HG03571 (cell line): ENCODE data around the gene KNCN.

Experiments
- ATAC-seq: cut with Tn5 transposase; IDR thresholded peaks from one replicate; pipeline ENCODE4 v1.9.1; 2021; ENCODE audit not compliant: unreplicated experiment

Gene KNCN

GRCh38 chr1:46551597-46552095 is at the start of gene KNCN:
Gene KNCN, minus strand, starts transcription at chr1:46551647. Its CDS starts 432 bp downstream, at chr1:46551215.
- no peak for ATAC-seq

DNA sequence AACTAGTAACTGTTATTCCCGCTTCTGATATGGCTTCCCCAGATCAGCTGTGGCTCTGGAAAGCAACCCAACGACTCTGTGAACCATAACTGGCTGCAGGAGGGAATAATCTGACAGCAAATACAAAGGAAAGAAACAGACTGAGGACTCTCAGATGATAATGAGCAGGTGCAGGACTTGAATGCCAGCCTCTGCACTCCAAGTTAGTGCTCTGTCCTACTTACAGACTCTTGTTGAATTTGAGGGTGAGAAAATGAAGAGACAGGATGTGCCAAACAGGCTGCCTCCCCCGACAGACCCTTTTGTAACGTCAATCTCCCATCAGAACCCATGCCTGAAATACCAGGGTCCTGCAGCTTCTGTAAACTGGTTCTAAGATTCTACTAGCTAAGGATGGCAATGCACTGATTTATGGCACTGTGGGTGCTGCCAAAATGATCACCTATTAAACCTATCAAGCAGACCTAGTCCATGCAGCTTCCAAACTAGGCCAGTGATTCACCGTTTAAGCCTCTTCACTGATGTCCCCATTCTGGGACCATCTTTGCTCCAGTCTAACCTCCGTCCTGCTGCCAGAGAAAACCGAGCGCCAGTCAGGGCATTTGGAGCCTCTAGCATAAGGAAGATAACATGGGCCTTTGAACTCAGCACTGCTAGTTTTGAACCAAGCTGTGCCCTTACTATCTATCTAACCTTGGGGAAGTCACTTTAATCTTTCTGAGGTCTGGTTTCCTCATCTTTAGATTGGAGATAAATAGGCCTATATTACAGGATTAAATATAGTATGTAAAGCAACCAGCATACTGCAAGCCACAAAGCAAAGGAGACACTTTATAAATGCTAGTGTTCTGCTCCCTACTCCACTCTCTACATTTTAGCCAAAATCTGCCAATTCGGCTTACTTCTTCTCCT is 47.9 kb upstream of the KNCN start:
- ATAC-seq = no peak

DNA sequence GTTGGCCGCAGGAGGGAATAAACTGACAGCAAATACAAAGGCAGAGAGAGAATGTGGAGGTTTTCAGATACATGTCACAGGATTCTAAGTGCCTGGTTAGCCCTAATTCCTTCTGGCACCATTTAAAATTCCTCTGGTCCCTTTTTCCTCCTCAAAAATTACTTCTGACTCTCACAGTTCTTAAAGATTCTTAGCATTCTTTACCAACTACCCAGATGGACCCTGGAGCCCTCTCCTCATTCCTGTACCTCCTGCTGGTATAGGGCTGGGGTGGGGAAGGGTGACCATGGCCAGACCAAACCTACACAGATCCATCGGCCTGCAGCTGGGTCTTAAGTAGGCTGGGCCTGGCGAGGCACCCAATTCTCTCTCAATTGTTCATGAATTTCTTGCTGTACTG is 45.4 kb upstream of the KNCN start:
- no peak for ATAC-seq

GRCh38 chr1:46596036-46596435 is 44.6 kb upstream of the KNCN start:
- no peak for ATAC-seq

- ATAC-seq = no peak
Observed at GRCh38 chr1:46595127-46595526, 43.7 kb upstream of the KNCN start.

DNA sequence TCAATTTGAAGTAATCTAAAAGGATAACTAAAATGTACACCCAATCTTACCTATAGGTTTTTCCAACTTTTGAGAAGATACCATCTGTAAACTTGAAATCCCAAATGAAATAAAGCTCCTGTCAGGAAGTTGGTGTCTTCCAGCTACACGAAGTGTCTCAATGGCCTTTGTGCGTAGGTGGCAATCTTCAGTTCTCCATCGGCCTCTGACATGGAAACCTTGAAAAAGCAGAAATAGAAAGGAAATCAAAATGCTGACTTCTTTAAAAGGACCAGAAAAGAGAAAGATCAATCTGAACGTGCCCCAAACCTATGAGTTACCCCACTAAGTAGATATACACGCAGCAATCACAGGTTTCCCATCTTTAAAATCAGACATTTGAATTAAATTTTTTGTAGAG is 42.6 kb upstream of the KNCN start:
- ATAC-seq = no peak

DNA sequence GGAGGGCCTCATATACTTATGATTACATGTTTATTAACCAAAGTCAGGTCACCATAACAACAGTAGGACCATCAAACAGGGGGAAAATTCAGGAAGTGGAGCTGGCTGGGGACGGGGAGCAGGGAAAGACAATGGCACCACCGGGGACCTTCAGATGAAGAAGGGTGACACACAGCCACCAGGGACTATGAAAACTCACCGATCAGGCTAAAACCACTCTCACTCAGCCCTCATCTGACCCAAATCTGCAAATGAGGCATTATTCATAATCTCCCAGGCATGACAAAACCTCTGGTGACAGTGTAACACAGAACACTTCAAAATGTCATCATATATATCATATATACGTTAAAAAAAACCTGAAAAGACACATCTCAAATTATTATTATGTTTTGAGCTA is 41.4 kb upstream of the KNCN start:
- ATAC-seq = no peak

- ATAC-seq = no peak
Observed at GRCh38 chr1:46589529-46589928, 38.1 kb upstream of the KNCN start.

DNA sequence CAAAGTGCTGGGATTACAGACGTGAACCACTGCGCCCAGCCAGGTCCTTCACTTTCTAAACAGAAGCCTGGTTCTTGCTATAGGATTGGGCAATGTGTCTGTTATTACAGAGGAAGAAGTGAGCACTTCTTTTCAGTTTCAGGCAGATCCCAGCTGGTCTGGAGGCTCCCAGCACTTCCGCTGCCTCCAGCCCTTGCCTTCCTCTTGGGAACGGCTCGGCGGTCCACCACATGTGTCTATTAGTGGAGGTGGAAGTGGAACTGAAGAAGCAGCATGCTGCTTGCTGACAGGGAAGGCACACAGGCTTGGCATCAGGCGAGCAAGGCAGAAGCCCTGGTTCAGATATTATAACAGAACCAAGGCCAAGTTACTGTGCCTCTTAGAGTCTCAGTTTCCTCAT is 35.6 kb upstream of the KNCN start:
- ATAC-seq = no peak

- no peak for ATAC-seq
Observed at GRCh38 chr1:46585312-46585938, 34.0 kb upstream of the KNCN start.

GRCh38 chr1:46583494-46583893 is 32.0 kb upstream of the KNCN start:
- ATAC-seq = no peak

DNA sequence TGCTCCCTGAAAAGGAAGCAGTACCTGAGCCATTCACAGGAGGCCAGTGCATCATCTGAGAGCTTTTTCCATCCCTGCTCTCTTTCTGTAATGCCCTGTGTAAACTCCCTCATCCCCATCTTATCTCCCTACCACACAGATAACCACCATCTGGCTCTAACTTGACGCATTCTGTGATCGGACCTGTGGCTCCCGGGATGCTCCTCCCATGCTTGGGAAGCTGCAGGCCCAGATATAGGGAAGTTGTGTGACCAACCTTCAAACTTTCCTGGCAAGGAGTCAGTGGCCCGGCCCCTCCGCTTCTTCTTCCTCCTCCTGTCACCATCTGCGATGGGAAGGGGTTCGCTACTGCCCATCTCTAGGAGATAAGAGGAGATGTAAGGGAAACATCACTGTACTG is 31.5 kb upstream of the KNCN start:
- ATAC-seq = no peak

DNA sequence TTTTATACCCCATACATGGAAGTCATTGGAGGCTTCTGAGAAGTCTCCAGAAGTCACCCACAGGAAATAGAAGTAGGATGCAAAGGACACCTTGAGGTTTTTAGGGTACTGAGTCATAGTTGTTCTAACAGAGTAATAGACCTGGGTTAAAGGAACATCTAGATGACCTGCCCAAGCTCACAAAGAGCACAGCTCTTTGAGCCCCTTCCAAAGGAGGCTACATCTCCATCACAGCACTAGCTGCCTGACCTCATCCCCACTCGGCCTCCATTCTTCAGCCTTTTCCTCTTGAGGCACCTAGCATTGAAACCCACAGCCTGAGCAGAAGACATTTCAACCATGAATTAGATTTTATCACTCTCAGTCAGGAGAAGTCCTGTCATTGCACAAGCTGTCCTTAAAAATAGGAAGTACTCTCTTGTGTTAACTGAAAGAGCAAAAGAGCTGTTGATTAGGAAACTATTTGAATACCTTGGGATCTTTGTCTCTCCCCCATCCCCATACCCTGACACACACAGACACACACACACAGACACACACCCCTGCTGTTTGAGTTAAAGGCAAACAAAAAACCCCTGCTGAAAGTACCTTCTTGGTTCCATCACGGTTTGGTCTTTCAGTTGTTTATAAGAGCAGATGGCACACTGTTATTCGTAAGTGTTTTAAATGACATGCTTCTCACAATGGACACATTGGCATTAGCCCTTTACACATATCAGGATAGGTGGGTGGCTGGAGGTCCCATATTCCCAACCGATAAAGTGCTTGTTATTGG is 30.4 kb upstream of the KNCN start:
- no peak for ATAC-seq

- ATAC-seq = no peak
Observed at GRCh38 chr1:46580140-46580903, 28.9 kb upstream of the KNCN start.

GRCh38 chr1:46577671-46578070 is 26.2 kb upstream of the KNCN start:
- ATAC-seq = no peak

DNA sequence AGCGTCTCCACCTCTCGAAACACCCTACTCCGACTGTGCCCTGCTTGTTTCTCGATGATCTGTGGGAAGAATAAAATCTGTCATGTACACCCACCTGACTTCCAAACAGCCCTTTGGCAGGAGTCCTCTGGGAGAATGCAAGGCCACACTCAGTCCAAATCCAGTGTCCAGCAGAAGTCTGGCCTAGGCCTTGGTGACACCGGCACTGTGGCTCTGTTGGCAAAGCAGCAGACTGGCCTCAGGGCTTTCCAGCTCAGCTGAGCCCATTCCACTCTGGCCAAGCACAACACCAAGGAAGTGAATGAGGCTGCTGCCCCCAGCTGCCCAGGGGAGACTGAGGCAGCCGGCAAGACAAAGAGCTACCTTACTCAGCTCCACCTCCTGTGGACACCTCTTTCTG is 25.1 kb upstream of the KNCN start:
- ATAC-seq = no peak

GRCh38 chr1:46575778-46576177 is 24.3 kb upstream of the KNCN start:
- no peak for ATAC-seq

DNA sequence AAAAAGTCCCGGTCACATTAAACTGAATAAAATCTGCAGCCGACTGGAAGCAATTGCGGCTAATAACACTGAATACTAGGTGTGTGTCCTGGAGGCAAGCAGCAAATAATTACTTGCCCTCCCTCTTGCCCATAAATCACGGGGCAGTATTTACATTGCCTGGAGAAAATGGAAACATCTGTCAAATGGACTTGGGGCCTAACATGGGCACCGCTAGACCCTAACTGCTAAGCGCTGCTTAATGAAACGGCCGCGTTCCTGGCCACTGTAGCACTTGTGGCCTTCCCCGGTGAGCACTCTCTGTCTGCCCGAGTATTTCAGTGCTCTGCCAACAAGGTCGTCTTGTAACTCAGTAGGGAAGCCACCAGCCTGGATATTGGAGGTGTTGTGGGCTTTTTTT is 23.9 kb upstream of the KNCN start:
- no peak for ATAC-seq

- ATAC-seq = no peak
Observed at GRCh38 chr1:46571691-46572225, 20.3 kb upstream of the KNCN start.

- no peak for ATAC-seq
Observed at GRCh38 chr1:46569884-46570725, 18.7 kb upstream of the KNCN start.
